Small intestine (tissue), 7 donors: ENCODE results near the gene HGS. TPM values are rescaled to one million over a fixed set of nuclear protein-coding genes. Genes with fewer than 3 reads are reported as not detected.

Source experiments
- DNase-seq, 2 donors: peaks; one replicate each; pipeline versions ENCODE4 v3.0.0 to v3.0.0-alpha.2; 2013
- FAIRE-seq: peaks from 2 replicates; lab custom pipeline; 2012; peaks lifted over from hg19 to GRCh38; lab: Jason Lieb, UNC
- H3K27ac ChIP-seq, 3 donors: one replicate each; pipeline ENCODE4 v1.5.1; 2013; ENCODE audit warnings: low read length in 2 of 3, mild to moderate bottlenecking in 2 of 3, control low read depth in 1 of 3, inconsistent platforms in 1 of 3, low read depth in 1 of 3, moderate library complexity in 1 of 3
- H3K27me3 ChIP-seq, 3 donors: one replicate each; pipeline ENCODE4 v1.6.1; 2013; ENCODE audit warnings: low read length in 3 of 3, inconsistent platforms in 1 of 3; ENCODE audit not compliant: control insufficient read depth in 3 of 3, insufficient read depth in 3 of 3
- H3K36me3 ChIP-seq, 3 donors: one replicate each; pipeline ENCODE4 v1.6.1; 2013; ENCODE audit warnings: low read length in 3 of 3, inconsistent platforms in 1 of 3, low read depth in 1 of 3, mild to moderate bottlenecking in 1 of 3, moderate library complexity in 1 of 3; ENCODE audit not compliant: control insufficient read depth in 3 of 3, insufficient read depth in 2 of 3
- H3K4me1 ChIP-seq, 3 donors: one replicate each; pipeline ENCODE4 v1.6.1; 2013; ENCODE audit warnings: low read length in 2 of 3, inconsistent platforms in 1 of 3, low read depth in 1 of 3, mild to moderate bottlenecking in 1 of 3, moderate library complexity in 1 of 3; ENCODE audit not compliant: control insufficient read depth in 3 of 3, insufficient read depth in 2 of 3
- H3K4me3 ChIP-seq, 3 donors: one replicate each; pipeline ENCODE4 v1.5.1; 2013; ENCODE audit warnings: low read length in 3 of 3, control low read depth in 1 of 3, inconsistent platforms in 1 of 3, low read depth in 1 of 3, mild to moderate bottlenecking in 1 of 3, moderate library complexity in 1 of 3
- H3K9me3 ChIP-seq, 2 donors: one replicate each; pipeline ENCODE4 v1.6.1; 2013; ENCODE audit warnings: low read depth in 1 of 2, low read length in 1 of 2; ENCODE audit not compliant: control insufficient read depth in 2 of 2, insufficient read depth in 1 of 2
- WGBS, 3 donors: extraction: QIAGEN DNeasy Blood & Tissue Kit; methylation state at CpG; one replicate each; pipeline ENCODE4 v1.1.7; 2013; 5-methylcytosine and 5-hydroxymethylcytosine counted together
- polyA plus RNA-seq, 4 donors: library from polyadenylated mRNA; stranded (reverse) in 3 of 4; unstranded in 1 of 4; fragments of 200-250 nt in 3 of 4; fragments of 120-200 nt in 1 of 4; gene quantifications; one replicate each; pipeline versions ENCODE4 v1.2.1 to v1.2.3, GENCODE V29; 2013
- donor health status: healthy with polysubstance abuse.
- donor health status: control.
- donor health status: control.
- donor health status: Bipolar disorder and iron deficiency.
- donor health status: healthy.

The HGS gene
- polyA plus RNA-seq, 4 donors, result 78.8 to 284 (median 134) TPM

DNA sequence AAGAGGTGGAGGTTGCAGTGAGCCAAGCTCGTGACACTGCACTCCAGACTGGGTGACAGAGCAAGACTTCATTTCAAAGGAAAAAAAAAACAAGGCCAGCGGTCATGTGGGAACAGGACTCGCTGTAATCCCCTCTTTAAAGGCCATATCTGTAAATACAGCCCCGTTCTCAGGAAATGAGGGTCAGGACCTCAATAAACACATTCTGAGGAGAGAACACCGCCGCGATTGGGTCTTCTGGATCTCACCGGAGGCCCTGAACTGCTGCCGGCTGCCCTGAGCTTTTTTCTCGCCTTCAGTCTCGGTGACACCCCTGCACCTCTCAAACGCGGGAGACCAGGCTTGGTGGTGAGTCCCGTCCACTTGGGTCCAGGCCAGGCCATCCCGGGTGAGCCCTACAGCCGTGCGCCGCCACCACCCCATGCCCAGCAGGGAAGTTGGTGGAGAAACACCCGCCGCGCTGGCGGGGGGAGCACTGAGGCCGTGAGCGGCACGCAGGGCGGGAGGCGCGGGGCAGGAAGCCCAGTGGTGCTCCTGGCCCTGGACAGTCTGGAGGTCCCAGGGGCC lies 56.7 kb downstream of the HGS start:
- Histone ChIP-seq H3K36me3 (no peaks in the 10 kb centered on the region), H3K27ac (no peak overlapping the region), H3K9me3 (no peaks in the 10 kb centered on the region), H3K4me1 (peaks cover 0 to 9% (median 3%) of the 10 kb centered on the region in 3 donors), H3K4me3 (no peak overlapping the region), H3K27me3 (peaks cover 0 to 11% (median 6%) of the 10 kb centered on the region in 3 donors)
- WGBS, 3 donors, result 32 to 45% (median 39%) methylated on average over 18 to 28 of the region's 28 CpGs
- FAIRE-seq, result no peak
- DNase-seq, result no peak

DNA sequence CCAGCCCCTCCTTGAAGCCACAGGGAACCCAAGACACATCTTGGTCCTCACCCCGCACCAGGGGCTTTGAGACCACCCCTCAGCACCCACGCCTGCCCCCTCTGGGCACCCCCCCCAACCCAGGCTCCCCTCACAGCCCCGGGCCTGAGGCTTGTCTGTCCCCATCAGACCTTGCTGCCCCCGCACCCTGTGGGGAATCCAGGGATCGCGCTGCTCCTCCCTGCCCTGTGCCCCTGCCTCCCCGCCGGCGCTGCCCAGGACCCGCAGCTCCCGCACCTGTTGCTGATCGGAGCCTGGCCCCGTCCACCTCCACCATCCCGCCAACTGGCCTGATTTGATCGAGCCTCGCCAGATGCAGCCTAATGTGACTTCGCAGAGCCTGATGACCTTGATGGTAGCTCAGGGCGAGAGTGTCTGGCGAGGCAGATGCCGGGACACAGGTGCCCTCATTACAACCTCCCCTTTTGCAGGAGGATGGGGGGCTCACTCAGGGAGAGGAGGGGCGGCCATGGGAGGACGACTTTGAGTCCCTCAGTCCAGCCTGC lies 57.3 kb downstream of the HGS start:
- Histone ChIP-seq H3K4me1 (peaks cover 0 to 2% (median 1%) of the 10 kb centered on the region in 3 donors), H3K9me3 (no peaks in the 10 kb centered on the region), H3K4me3 (no peak overlapping the region), H3K27ac (no peak overlapping the region), H3K27me3 (peaks cover 0 to 9% (median 6%) of the 10 kb centered on the region in 3 donors), H3K36me3 (no peaks in the 10 kb centered on the region)
- no peak for DNase-seq
- FAIRE-seq, result no peak
- 21 to 42% (median 31%) methylated on average over 19 to 22 of the region's 22 CpGs for WGBS, 3 donors

DNA sequence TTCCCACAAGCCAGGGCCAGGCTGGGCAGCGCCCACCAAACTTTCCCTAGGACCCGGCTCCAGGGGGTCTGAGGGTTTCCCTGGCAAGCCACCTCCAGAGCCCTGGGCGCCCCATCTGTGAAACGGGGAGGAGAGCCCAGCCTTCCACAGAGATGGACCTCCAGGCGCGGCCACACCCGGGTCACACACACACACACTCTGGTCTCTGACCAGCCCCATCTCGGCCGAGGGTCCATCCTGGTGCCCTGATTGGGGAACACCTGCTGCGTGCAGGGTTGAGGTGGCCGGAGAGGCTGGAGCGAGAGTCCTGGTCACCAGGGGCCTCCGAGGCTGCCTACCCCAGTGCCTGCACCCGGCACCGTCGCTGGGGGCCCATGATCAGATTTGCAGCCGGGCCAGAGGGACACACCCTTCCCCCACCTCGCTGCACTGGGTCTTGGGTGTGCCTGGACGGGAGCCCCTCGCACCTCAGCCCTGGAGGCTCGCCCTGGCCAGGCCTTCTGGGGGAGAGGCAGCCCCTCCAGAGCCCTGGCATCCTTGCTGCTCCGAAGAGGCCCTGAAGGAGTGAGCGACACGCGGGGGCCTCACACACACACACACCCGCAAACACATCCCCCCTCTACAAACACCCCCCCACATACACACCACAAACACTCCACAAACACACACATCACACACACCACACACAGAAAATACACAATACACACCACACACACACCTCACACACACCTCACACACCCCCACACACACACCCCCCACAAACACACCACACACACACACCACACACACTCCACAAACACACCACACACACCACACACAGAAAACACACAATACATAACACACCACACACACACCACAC lies 58.0 kb downstream of the HGS start:
- H3K27me3 ChIP-seq, result peaks cover 0 to 9% (median 6%) of the 10 kb centered on the region in 3 donors
- H3K9me3 ChIP-seq, result no peaks in the 10 kb centered on the region
- H3K4me1 ChIP-seq, result no peaks in the 10 kb centered on the region
- H3K4me3 ChIP-seq, result no peak overlapping the region
- FAIRE-seq (no peak), DNase-seq (no peak)
- no peak overlapping the region for H3K27ac ChIP-seq
- H3K36me3 ChIP-seq, result no peaks in the 10 kb centered on the region
- 21 to 55% (median 34%) methylated on average over 22 to 26 of the region's 26 CpGs for WGBS, 3 donors

Other genes starting within 250 kb of the HGS start
- gene ACTG1, start 171.2 kb upstream of the HGS start, polyA plus RNA-seq, result 1,000 to 10,000 TPM; 1,318 to 3,459 (median 1,787) TPM
- 1 to 10 TPM in 2 of 4 donors, not detected in 2; 1.2 to 1.3 TPM for gene FSCN2, start 155.6 kb upstream of the HGS start, polyA plus RNA-seq
- 10 to 100 TPM; 23.7 to 30.2 (median 26.9) TPM for gene FAAP100, start 131.7 kb upstream of the HGS start, polyA plus RNA-seq
- 10 to 100 TPM; 33.0 to 45.0 (median 34.1) TPM for gene NPLOC4, start 46.9 kb upstream of the HGS start, polyA plus RNA-seq
- 1 to 10 TPM in 1 of 4 donors, under 1 TPM in 1, not detected in 2; 0.40 to 1.1 TPM for gene TSPAN10, start 46.8 kb upstream of the HGS start, polyA plus RNA-seq
- gene PDE6G, start 27.5 kb upstream of the HGS start, polyA plus RNA-seq, result 1 to 10 TPM in 3 of 4 donors, not detected in 1; 1.4 to 7.8 (median 2.8) TPM
- gene OXLD1, start 17.4 kb upstream of the HGS start, polyA plus RNA-seq, result 10 to 100 TPM; 22.1 to 76.0 (median 65.2) TPM
- 10 to 100 TPM; 18.1 to 89.2 (median 21.7) TPM for gene CCDC137, start 17.3 kb upstream of the HGS start, polyA plus RNA-seq
- gene ARL16, start 214 bp upstream of the HGS start, polyA plus RNA-seq, result 10 to 100 TPM; 34.1 to 76.9 (median 51.4) TPM
- 100 to 1,000 TPM in 3 of 4 donors, 10 to 100 TPM in 1; 46.3 to 258 (median 170) TPM for gene MRPL12, start 19.4 kb downstream of the HGS start, polyA plus RNA-seq
- 10 to 100 TPM; 40.3 to 79.1 (median 57.3) TPM for gene SLC25A10, start 28.3 kb downstream of the HGS start, polyA plus RNA-seq
- gene GCGR, start 120.1 kb downstream of the HGS start, polyA plus RNA-seq, result 1 to 10 TPM in 3 of 4 donors, under 1 TPM in 1; 0.27 to 2.2 (median 1.7) TPM
- gene MCRIP1, start 149.3 kb downstream of the HGS start, polyA plus RNA-seq, result 10 to 100 TPM; 19.5 to 87.6 (median 48.5) TPM
- 1 to 10 TPM in 1 of 4 donors, under 1 TPM in 2, not detected in 1; 0.12 to 2.5 (median 0.49) TPM for gene PPP1R27, start 151.0 kb downstream of the HGS start, polyA plus RNA-seq
- gene P4HB, start 176.5 kb downstream of the HGS start, polyA plus RNA-seq, result 1,000 to 10,000 TPM in 3 of 4 donors, 100 to 1,000 TPM in 1; 792 to 1,191 (median 1,005) TPM
- 100 to 1,000 TPM; 190 to 411 (median 341) TPM for gene ARHGDIA, start 187.3 kb downstream of the HGS start, polyA plus RNA-seq
- 10 to 100 TPM; 22.8 to 86.7 (median 38.6) TPM for gene ALYREF, start 207.6 kb downstream of the HGS start, polyA plus RNA-seq
- gene ANAPC11, start 207.7 kb downstream of the HGS start, polyA plus RNA-seq, result 100 to 1,000 TPM in 3 of 4 donors, 10 to 100 TPM in 1; 75.8 to 240 (median 187) TPM
- gene NPB, start 218.2 kb downstream of the HGS start, polyA plus RNA-seq, result 1 to 10 TPM in 1 of 4 donors, under 1 TPM in 3; 0.21 to 1.8 (median 0.59) TPM
- 100 to 1,000 TPM in 3 of 4 donors, 10 to 100 TPM in 1; 32.6 to 303 (median 174) TPM for gene PCYT2, start 227.4 kb downstream of the HGS start, polyA plus RNA-seq
- 100 to 1,000 TPM in 1 of 4 donors, 10 to 100 TPM in 3; 25.9 to 129 (median 60.4) TPM for gene SIRT7, start 234.2 kb downstream of the HGS start, polyA plus RNA-seq
- gene MAFG, start 243.7 kb downstream of the HGS start, polyA plus RNA-seq, result 10 to 100 TPM in 2 of 4 donors, 1 to 10 TPM in 2; 7.6 to 17.1 (median 12.8) TPM